Retinal pigment epithelial cell (primary cell): ENCODE measurements around the gene HS2ST1.

ENCODE experiments used
- DNase-seq: peaks from one replicate; pipeline ENCODE4 v3.0.0-alpha.2; 2010; ENCODE audit warnings: low read depth
- H3K4me3 ChIP-seq: 2 replicates; pipeline ENCODE4 v1.5.1; 2011; ENCODE audit warnings: mild to moderate bottlenecking, low read length, control low read depth, moderate library complexity
- CTCF ChIP-seq: conservative IDR thresholded peaks from 2 replicates; pipeline ENCODE4 v1.5.1; 2011; ENCODE audit warnings: low read depth, low read length, control low read depth, inconsistent platforms

Gene HS2ST1

GRCh38 chr1:87104945-87105344, 190.5 kb downstream of the HS2ST1 start:
- no peak for TF ChIP-seq CTCF
- DNase-seq, result no peak
- H3K4me3 ChIP-seq, result no peak overlapping the region

- H3K4me3 ChIP-seq, result no peak overlapping the region
- TF ChIP-seq CTCF, result no peak
- no peak for DNase-seq
Measured at GRCh38 chr1:87106144-87106543, 191.7 kb downstream of the HS2ST1 start.

GRCh38 chr1:87106867-87107266, 192.4 kb downstream of the HS2ST1 start:
- TF ChIP-seq CTCF, result no peak
- no peak overlapping the region for H3K4me3 ChIP-seq
- no peak for DNase-seq

- no peak for DNase-seq
- H3K4me3 ChIP-seq, result no peak overlapping the region
- no peak for TF ChIP-seq CTCF
Measured at GRCh38 chr1:87108228-87108627, 193.8 kb downstream of the HS2ST1 start.

- no peak for DNase-seq
- TF ChIP-seq CTCF, result no peak
- H3K4me3 ChIP-seq, result no peak overlapping the region
Measured at GRCh38 chr1:87108814-87109411, 194.5 kb downstream of the HS2ST1 start.

GRCh38 chr1:87111659-87112371, 197.4 kb downstream of the HS2ST1 start:
- DNase-seq, result no peak
- no peak overlapping the region for H3K4me3 ChIP-seq
- no peak for TF ChIP-seq CTCF

GRCh38 chr1:87113313-87113712, 198.9 kb downstream of the HS2ST1 start:
- H3K4me3 ChIP-seq, result no peak overlapping the region
- peak; percentile 61 for DNase-seq
- no peak for TF ChIP-seq CTCF
